NB4 (cell line): ENCODE data around the gene ZNF746.

ENCODE experiments used
- CTCF ChIP-seq: IDR thresholded peaks from one replicate; pipeline ENCODE4 v1.5.1; 2012; ENCODE audit warnings: low read depth, low read length
- MAX ChIP-seq: IDR thresholded peaks from 2 replicates; pipeline ENCODE4 v1.6.1; 2011; ENCODE audit warnings: low read depth, low read length
- POLR2A ChIP-seq: IDR thresholded peaks from 2 replicates; pipeline ENCODE4 v1.6.1; 2011; ENCODE audit warnings: mild to moderate bottlenecking; ENCODE audit not compliant: insufficient read length; ENCODE audit errors: extremely low read depth

- TF ChIP-seq CTCF: no peak
- no peak for TF ChIP-seq POLR2A
- TF ChIP-seq MAX: no peak
Observed at GRCh38 chr7:149422914-149423301, 74.7 kb downstream of the ZNF746 start.
